ENCODE data around the gene DRD4.
"Not testable (repeated sequence)": the region's sequence is repeated elsewhere in the genome, so short reads cannot be mapped to it uniquely, and the experiment has no call there.

The DRD4 gene

GRCh38 chr11:686451-687243, 49.6 kb downstream of the DRD4 start:
- no peak for DNase-seq

GRCh38 chr11:687751-688150, 50.7 kb downstream of the DRD4 start:
- DNase-seq = no peak

- DNase-seq = no peak
These were observed 51.6 kb downstream of the DRD4 start for GRCh38 chr11:688681-689080.

- no peak for DNase-seq
These were observed 52.6 kb downstream of the DRD4 start for GRCh38 chr11:689625-690024.

- not testable (repeated sequence) for DNase-seq
These were observed 53.2 kb downstream of the DRD4 start for GRCh38 chr11:690244-690643.
